NCI-H2081 treated with DMSO at 0.1 percent for 48 hours (cell line): ENCODE data around the gene MYO19.

ENCODE experiments used
- DNase-seq: peaks from one replicate; lab custom pipeline; 2025; lab: John Stamatoyannopoulos, UW

MYO19 gene, protein sequence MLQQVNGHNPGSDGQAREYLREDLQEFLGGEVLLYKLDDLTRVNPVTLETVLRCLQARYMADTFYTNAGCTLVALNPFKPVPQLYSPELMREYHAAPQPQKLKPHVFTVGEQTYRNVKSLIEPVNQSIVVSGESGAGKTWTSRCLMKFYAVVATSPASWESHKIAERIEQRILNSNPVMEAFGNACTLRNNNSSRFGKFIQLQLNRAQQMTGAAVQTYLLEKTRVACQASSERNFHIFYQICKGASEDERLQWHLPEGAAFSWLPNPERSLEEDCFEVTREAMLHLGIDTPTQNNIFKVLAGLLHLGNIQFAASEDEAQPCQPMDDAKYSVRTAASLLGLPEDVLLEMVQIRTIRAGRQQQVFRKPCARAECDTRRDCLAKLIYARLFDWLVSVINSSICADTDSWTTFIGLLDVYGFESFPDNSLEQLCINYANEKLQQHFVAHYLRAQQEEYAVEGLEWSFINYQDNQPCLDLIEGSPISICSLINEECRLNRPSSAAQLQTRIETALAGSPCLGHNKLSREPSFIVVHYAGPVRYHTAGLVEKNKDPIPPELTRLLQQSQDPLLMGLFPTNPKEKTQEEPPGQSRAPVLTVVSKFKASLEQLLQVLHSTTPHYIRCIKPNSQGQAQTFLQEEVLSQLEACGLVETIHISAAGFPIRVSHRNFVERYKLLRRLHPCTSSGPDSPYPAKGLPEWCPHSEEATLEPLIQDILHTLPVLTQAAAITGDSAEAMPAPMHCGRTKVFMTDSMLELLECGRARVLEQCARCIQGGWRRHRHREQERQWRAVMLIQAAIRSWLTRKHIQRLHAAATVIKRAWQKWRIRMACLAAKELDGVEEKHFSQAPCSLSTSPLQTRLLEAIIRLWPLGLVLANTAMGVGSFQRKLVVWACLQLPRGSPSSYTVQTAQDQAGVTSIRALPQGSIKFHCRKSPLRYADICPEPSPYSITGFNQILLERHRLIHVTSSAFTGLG

DNA sequence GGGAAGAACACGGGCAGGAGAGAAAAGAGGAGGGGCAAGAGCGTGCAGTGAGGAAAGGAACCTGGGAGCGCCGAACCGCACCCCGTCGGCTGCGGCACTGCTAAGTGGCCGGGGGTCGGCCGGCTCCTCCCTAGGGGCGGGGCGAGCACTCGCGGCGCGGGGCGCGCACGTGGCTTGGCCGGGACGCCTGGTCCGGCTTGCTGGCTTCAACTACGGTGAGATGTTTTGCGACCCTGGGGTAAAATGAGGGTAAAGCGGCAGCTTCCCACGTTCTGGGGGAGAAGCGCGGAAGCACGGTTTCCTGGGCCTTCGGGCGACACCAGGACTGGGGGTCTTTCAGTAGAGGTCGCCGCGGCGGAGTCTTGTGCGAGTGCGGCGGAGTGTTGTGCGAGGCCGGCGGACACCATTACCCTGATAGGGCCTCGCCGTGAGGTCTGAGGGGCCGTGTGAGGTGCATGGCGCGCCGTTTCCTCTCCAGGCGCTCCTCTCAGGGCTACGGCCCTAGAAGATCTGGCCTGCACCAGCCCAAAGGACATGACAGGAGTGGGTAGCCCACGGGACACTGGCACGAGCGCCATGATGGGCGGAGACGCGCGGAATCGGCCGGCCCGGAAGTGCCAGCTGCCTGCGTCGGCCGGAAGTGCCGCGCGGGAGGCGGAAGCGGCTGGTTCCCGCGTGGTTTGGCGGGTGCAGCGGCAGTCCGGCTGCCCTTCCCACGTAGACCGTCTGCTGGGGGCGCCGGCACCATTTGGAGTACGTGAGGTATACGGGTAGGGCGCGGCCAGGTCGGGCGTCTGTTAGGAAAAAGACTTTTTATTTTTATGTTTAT lies at the start of gene MYO19, which contains the start of gene PIGW:
MYO19 (minus strand) TSS at position 29 of the 829 bp plus-strand sequence. CDS start 2,330 bp downstream, outside the sequence.
PIGW (plus strand) TSS at position 148 of the 829 bp plus-strand sequence. CDS start 2,115 bp downstream, outside the sequence.
- DNase-seq, result peak; percentile 61

DNA sequence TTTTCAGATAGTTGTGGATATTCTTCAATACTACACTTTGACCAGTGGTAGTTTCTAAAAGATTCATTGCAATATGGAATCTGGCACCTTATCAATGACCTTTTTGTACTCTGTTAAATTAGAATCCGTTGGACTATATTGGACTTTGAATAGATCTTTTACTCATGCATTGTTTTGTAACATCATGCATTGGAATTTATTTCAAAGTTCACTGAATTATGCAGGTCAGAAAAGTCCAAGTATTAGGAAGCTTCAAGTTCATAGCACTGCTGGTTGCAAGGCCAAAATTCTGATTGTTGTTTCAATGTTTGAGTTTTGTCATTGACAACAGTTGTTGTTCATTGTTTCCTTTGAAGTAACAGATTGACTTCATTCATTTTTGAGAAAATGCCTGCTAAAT lies 49.1 kb upstream of the MYO19 start:
- no peak for DNase-seq

DNA sequence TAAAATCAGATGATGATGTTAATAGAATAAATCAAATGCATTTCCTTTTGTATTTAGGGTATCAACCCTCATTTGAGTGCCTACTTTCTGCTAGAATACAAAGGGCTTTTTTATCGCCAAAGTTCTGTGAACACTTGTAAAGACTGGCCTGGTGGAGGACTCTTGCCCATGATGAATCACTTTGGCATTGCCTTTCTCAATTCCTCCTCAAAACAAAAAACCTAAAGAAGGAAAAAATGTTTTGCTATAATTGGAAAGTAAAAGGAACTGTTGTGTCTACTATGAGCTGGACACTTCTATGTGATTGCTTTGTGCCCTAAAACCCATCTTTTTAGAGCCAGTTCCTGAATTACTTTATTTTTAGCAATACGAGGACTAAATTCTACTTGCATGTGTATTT lies 44.0 kb upstream of the MYO19 start:
- no peak for DNase-seq

DNA sequence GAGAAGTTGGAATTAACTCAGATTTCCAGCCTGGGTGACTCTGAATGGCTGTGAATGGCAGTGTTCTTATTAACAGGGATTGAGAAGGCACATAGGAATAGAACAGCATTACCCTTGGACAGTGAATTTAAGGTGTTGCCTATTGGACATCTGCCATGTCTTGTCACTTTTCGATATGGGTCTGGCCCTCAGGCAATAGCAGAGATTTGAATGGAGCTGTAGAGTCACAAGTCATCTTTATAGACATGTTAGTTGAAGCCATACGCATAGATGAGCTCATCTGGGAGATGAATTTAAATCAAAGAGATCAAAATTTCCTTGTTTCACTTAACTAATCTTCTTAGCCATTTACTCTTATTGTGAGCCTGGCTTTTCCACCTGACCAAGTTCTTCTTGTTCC lies 42.1 kb upstream of the MYO19 start:
- DNase-seq, result no peak

DNA sequence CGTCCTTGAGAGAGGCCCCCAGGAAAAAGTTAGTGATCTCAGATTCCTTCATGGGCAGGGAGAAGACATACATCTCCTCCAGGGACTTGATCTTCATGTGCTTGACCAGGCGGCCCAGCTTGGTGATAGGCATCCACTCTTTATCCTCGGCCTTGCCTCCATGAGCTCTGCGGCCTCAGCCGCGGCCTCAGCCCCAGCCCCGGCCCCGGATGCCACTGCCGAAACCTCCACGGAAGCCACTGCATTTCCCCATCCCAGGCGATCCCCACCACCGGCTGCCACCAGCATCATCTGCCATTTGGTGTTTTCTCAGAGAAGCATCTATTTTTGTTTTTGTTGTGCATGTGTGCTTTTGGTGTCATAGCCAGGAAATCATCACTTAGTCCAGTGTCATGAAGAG lies 40.4 kb upstream of the MYO19 start:
- DNase-seq, result no peak

DNA sequence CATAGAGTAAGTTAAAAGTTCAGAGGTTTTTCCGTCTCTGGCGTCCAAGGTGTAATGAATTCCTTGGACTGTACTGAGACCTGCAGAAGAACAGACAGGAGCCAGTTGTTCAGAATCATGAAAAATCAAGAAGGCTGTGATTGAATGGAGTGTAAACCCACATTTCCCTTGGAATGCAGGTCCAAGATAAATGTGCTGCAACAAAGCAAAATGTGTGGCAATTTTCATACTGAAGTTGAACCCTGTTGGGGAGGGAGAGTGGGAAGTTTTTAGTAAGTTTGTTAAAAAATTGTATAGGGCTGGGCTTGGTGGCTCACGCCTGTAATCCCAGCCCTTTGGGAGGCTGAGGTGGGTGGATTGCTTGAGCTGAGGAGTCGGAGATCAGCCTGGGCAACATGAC lies 31.4 kb upstream of the MYO19 start:
- DNase-seq, result no peak

DNA sequence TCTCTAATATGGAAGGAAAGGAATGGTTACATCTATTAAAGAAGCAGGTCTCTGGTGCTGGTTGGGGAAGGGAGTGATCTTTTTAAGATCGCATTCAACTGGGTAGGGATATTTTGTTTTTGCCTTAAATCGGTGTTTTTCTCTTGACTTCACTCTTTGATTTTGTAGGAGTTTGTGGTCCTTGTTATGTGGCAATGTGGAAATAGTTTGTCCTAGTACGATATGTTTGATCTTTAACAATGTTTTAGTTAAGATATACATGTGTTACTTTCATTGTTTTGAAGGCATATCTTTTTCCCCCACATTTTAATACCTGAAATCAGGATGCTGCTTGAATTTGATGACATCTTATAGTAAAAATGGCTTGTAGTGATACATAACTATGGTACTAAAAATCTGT lies 18.8 kb upstream of the MYO19 start:
- no peak for DNase-seq

DNA sequence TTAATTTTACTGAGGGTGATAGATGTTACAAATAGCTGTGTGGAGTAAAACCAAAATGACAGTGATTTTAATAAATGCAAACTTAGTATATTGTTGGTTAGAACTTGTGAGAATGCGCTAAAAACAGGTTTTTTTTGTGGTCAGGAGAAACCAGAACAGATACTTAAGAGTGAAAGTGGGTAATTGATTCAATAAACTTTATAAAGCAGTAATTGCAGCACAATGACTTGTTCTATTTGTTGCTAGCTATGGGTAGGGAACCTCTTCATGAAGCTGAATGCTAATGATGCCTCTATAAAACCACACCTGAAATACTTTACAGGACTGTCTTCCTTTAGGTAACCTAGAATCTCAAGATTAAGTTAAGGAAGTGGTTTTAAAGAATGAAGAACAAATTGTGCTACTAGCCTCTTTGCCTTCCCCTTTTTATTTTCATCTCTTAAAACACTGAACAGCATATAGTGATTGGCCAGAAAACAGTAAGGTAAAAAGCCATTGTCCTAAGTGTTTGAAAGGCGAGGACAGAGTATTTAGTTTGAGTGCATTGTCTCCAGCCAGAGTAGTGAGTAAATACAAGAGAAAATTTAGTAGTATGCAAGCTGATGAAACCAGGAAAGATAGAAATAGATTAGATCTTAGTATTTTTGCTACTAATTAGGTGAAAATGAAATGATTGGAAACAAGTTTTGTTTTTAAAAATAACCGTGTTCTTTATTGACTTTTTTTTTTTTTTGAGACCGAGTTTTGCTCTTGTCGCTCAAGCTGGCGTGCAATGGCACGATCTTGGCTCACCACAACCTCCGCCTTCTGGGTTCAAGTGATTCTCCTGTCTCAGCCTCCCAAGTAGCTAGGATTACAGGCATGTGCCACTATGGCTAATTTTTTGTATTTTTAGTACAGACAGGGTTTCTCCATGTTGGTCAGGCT lies 16.1 kb upstream of the MYO19 start:
- DNase-seq, result no peak

DNA sequence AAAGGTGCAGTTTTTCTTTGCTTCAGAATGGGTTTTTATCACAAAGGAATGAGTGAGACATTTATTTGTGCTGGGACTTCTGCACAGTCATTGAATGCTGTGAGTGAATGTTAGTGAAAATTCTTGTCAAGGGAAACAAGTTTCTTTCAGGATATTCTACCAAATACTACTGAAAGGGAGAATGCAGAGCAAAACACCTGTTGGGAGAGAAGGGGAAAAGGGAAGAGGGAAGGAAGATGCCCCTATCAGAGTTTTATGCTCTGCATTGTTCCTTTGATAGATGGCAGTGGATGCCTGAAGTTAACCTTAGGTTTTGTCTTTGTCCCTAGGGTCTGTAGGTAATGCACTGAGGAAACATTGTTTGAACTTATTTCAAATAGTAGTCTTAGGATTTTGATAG lies 13.1 kb upstream of the MYO19 start:
- DNase-seq, result no peak

DNA sequence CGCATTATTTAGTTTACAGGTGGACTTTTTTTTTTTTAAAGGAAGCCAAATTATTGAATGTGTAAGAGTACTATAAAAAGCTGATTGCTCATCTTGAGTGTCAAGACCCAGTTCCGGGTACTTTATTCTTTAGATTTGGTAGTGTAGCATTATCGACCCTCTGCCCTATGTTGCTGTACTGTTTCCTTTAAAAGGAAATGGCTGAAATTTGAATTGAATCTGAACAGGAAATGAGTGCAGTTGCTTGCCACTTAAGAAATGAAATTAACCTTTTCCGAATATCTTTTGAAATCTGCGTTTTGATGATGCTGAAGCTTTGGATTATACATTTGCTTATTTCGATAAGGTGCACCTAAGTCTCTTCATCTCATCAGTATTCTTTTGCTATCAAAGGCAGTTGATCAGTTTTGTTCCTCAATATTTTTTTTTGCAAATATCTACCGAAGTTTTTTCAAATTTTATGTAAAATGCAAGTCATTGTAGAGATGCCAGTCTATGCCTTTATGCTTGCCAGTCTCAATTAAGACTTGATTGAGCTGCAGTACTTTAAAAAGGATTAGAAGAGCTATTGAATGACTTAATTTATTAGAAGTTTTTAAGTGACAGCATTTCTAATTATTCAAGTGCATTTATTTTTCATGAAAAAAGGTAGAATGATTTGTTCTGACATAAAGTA lies 11.9 kb upstream of the MYO19 start:
- no peak for DNase-seq

DNA sequence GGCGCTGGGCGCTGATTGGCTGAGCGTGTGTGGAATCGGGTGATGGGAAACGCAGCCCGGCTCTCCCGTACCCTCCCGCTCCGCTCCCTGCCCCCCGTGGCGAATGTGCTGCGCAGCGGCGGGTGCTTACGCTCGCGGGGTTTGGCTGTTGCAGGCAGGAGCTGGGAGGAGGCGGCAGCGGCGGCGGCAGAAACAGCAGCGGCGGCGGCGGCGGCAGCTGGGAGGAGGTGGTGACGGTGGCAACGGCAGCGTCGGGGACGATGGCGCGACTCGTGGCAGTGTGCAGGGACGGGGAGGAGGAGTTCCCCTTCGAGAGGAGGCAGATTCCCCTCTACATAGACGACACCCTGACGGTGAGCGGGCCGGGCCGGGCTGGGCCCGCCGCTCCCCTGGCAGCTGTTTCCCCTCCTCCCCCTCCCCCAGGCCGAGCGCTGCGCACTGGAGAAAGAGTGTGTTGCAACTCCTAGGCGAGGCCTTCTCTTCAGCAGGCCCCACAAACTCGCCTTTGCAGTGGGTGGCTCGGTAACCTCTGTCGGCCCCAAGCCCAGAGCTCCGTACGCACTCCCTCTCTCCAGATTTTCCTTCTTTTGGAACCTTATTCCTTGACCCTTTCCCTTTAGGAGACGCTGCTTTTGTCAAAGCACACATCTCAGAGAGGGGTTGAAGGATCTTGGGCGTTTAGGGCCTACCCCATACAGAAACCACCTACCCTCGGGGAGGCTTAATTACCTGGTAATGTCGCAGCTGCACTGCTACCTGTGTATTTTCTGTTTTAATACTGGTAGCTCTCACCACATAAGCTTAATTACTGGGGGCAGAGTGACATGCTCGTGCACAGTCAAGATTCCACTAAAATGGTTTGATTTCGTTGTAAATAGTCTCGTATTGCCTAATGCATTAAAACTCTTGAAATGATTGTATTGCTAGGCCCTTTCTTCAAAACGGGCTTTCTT lies 11.1 kb upstream of the MYO19 start:
- DNase-seq, result peak; percentile 90

DNA sequence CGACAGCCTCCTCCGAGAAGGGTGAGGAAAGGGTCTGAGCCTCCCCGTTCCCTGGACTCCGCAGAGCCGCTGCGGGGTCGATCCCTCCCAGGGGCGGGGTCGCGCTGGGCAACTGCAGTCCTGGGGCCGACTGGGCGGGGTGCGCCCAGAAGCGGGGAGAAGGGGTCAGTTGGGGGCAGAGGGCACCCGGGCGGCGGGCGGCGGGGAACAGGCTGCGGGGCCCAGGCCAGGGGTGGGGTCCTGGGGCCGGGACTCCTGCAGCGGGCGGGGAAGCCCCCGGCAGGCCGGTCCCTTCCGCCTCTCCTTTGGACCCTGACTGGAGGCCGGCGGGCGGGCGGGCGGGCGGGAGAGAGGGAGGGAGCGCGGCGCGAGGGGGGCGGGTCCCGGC lies 10.4 kb upstream of the MYO19 start:
- no peak for DNase-seq

DNA sequence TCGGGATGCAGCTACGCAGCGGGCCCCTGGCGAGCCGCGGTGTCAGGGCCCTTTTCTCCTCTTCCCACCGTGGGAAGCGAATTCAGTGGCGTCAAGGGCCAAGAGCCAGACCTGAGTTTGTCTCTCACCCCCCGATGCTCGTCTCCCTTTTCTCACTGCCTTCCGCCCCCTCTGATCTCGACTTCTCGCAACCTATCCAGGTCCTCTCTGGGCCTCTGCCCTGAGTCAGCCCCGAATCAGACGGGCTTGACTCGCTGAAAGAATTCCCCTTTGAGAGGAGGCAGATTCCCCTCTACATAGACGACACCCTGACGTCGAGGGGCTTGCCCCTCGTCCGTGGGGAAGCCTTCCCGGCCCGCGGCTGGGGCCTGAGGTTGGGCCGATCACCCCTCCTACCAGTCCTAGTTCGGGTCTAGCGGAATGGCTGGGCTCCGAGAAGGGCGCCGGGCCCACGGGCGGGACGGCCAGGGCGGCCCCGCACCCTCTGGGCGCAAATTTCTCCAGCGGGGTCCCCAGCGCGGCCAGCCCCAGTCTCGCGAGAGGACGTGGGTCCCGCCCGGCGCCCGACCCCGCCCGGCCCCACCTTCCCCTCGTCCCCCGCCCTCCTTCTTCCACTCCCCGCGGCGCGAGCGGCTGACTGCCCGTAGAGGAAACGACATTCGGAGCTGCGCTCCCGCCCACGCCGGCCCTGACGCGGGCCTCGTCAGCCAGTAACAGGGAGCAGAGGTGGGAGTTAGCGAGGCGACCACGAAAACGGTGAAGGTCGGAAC lies 9.8 kb upstream of the MYO19 start, which contains the start of gene GGNBP2:
GGNBP2 (plus strand) TSS at position 613 of the 770 bp plus-strand sequence. CDS start 806 bp downstream, outside the sequence.
- peak; percentile 61 for DNase-seq

DNA sequence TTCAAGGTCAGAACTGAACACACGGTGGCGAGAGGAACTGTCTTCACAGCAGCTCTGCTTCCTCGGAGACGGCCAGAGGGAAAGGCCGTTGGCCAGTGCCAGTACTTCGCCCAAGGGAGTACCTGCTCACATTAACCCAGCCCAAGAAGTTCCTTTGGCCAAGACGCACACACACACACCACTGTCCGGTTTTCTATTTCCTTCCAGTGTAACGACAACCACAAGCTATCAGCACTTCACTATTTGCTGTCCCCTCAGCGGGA lies 9.3 kb upstream of the MYO19 start:
- no peak for DNase-seq

DNA sequence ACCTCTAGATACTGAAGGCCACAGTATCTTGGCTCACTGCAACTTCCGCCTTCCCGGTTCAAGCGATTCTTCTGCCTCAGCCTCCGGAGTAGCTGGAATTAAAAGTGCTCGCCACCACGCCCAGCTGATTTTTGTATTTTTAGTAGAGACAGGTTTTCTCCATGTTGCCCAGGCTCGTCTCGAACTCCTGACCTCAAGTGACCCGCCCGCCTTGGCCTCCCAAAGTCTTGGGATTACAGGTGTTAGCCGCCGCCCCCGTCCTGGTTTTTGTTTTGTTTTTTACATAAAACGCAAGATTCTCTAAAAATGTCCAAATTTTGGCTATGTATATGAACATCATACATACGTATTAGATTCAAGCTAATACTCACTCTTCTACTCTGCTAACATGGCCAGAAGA lies 8.1 kb upstream of the MYO19 start:
- no peak for DNase-seq

DNA sequence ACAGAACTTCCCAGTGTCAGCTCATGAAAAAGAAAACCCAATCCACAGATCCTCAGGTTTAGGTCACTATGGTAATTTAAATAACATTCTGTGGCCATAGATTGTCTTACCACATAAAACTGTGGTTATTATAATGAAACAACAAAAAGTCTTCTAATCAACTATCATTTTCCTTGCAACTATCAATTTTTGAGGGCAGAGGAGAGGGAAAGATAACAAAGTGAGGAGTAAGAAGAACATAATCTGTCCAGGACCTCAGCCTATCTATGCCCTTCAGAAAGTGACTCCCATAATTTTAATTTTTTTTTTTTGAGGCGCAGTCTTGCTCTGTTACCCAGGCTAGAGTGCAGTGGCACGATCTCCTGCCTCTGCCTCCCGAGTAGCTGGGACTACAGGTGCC lies 6.0 kb upstream of the MYO19 start:
- DNase-seq, result no peak

DNA sequence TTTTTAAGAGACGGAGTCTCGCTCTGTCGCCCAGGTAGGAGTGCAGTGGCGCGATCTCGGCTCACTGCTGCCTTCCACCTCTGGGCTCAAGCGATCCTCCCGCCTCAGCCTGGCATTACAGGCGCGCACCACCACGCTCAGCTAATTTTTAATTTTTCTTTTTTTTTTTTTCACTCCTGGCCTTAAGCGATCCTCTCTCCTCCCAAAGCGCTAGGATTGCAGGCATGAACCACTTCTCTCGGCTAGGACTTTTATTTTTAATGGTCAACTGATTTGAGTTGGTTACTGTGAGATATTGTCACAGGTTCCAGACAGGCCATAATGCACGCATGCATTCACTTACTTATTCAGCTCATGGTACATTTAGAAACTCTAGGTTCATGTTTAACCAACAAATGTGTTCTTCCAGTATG lies 1.0 kb upstream of the MYO19 start:
- DNase-seq, result no peak
